H1 (cell line): ENCODE data around the gene PDE4D.

Experiments used
- CREB1 ChIP-seq: IDR thresholded peaks from 2 replicates; pipeline ENCODE4 v1.6.1; 2012; ENCODE audit warnings: inconsistent platforms
- CTCF ChIP-seq, 3 experiments: IDR thresholded peaks; 1 replicate in 2 of 3; 2 replicates in 1 of 3; pipeline versions ENCODE4 v1.5.1 to v1.6.1; 2011; ENCODE audit warnings: low read length in 3 of 3, mild to moderate bottlenecking in 3 of 3, inconsistent platforms in 2 of 3, low read depth in 1 of 3, moderate library complexity in 1 of 3; ENCODE audit not compliant: insufficient read depth in 1 of 3; ENCODE audit errors: control extremely low read depth in 1 of 3
- EZH2 ChIP-seq: fragments of 200-600 bp; sonication (generic); IDR thresholded peaks from 2 replicates; pipeline ENCODE4 v1.7.1; 2012; ENCODE audit warnings: low read depth, mild to moderate bottlenecking, moderate library complexity, low read length, inconsistent platforms; ENCODE audit not compliant: severe bottlenecking
- FOSL1 ChIP-seq: IDR thresholded peaks from 2 replicates; pipeline ENCODE4 v1.6.1; 2011; ENCODE audit warnings: mild to moderate bottlenecking, low read depth, low read length, moderate library complexity; ENCODE audit not compliant: insufficient read depth
- JUND ChIP-seq: IDR thresholded peaks from 2 replicates; pipeline ENCODE4 v1.6.1; 2011; ENCODE audit warnings: mild to moderate bottlenecking, improper control_type of control experiment, low read length
- KDM1A ChIP-seq: fragments of 200-600, 300-600 bp; sonication (generic); IDR thresholded peaks from 2 replicates; pipeline ENCODE4 v1.7.1; 2016; ENCODE audit warnings: mild to moderate bottlenecking, low read length, borderline replicate concordance
- PHF8 ChIP-seq: fragments of 200-600 bp; sonication (generic); conservative IDR thresholded peaks from 2 replicates; pipeline ENCODE4 v1.7.1; 2012; ENCODE audit warnings: low read depth, mild to moderate bottlenecking, inconsistent platforms, low read length, moderate library complexity
- RFX5 ChIP-seq: IDR thresholded peaks from 2 replicates; pipeline ENCODE4 v1.6.1; 2011; ENCODE audit warnings: low read depth, low read length, improper control_type of control experiment, borderline replicate concordance
- SP1 ChIP-seq: IDR thresholded peaks from 2 replicates; pipeline ENCODE4 v1.6.1; 2011; ENCODE audit warnings: low read depth, low read length
- SP4 ChIP-seq: IDR thresholded peaks from 2 replicates; pipeline ENCODE4 v1.6.1; 2012; ENCODE audit warnings: low read length, inconsistent platforms
- TCF12 ChIP-seq: IDR thresholded peaks from 2 replicates; pipeline ENCODE4 v1.6.1; 2011; ENCODE audit warnings: low read depth, mild to moderate bottlenecking, low read length
- TF ChIP-seq, protein P1 (sequence below): fragments of 300-600 bp; sonication (generic); IDR thresholded peaks from 2 replicates; pipeline ENCODE4 v1.7.1; 2012; ENCODE audit warnings: low read length, moderate library complexity, mild to moderate bottlenecking, inconsistent platforms; ENCODE audit not compliant: insufficient replicate concordance

GRCh38 chr5:59770953-59771352, 122.6 kb downstream of the PDE4D start:
- TF ChIP-seq FOSL1 (no peak), KDM1A (no peak), TCF12 (no peak), SP4 (no peak), RFX5 (no peak), EZH2 (no peak), CTCF (IDR thresholded peaks at IDR 0.05; ENCODE audit: control extremely low read depth in 1 of 3, insufficient read depth in 1 of 3, low read depth in 1 of 3, low read length in 3 of 3) (no peak), PHF8 (no peak), CREB1 (no peak), JUND (no peak), SP1 (no peak)
- TF ChIP-seq, protein P1, sequence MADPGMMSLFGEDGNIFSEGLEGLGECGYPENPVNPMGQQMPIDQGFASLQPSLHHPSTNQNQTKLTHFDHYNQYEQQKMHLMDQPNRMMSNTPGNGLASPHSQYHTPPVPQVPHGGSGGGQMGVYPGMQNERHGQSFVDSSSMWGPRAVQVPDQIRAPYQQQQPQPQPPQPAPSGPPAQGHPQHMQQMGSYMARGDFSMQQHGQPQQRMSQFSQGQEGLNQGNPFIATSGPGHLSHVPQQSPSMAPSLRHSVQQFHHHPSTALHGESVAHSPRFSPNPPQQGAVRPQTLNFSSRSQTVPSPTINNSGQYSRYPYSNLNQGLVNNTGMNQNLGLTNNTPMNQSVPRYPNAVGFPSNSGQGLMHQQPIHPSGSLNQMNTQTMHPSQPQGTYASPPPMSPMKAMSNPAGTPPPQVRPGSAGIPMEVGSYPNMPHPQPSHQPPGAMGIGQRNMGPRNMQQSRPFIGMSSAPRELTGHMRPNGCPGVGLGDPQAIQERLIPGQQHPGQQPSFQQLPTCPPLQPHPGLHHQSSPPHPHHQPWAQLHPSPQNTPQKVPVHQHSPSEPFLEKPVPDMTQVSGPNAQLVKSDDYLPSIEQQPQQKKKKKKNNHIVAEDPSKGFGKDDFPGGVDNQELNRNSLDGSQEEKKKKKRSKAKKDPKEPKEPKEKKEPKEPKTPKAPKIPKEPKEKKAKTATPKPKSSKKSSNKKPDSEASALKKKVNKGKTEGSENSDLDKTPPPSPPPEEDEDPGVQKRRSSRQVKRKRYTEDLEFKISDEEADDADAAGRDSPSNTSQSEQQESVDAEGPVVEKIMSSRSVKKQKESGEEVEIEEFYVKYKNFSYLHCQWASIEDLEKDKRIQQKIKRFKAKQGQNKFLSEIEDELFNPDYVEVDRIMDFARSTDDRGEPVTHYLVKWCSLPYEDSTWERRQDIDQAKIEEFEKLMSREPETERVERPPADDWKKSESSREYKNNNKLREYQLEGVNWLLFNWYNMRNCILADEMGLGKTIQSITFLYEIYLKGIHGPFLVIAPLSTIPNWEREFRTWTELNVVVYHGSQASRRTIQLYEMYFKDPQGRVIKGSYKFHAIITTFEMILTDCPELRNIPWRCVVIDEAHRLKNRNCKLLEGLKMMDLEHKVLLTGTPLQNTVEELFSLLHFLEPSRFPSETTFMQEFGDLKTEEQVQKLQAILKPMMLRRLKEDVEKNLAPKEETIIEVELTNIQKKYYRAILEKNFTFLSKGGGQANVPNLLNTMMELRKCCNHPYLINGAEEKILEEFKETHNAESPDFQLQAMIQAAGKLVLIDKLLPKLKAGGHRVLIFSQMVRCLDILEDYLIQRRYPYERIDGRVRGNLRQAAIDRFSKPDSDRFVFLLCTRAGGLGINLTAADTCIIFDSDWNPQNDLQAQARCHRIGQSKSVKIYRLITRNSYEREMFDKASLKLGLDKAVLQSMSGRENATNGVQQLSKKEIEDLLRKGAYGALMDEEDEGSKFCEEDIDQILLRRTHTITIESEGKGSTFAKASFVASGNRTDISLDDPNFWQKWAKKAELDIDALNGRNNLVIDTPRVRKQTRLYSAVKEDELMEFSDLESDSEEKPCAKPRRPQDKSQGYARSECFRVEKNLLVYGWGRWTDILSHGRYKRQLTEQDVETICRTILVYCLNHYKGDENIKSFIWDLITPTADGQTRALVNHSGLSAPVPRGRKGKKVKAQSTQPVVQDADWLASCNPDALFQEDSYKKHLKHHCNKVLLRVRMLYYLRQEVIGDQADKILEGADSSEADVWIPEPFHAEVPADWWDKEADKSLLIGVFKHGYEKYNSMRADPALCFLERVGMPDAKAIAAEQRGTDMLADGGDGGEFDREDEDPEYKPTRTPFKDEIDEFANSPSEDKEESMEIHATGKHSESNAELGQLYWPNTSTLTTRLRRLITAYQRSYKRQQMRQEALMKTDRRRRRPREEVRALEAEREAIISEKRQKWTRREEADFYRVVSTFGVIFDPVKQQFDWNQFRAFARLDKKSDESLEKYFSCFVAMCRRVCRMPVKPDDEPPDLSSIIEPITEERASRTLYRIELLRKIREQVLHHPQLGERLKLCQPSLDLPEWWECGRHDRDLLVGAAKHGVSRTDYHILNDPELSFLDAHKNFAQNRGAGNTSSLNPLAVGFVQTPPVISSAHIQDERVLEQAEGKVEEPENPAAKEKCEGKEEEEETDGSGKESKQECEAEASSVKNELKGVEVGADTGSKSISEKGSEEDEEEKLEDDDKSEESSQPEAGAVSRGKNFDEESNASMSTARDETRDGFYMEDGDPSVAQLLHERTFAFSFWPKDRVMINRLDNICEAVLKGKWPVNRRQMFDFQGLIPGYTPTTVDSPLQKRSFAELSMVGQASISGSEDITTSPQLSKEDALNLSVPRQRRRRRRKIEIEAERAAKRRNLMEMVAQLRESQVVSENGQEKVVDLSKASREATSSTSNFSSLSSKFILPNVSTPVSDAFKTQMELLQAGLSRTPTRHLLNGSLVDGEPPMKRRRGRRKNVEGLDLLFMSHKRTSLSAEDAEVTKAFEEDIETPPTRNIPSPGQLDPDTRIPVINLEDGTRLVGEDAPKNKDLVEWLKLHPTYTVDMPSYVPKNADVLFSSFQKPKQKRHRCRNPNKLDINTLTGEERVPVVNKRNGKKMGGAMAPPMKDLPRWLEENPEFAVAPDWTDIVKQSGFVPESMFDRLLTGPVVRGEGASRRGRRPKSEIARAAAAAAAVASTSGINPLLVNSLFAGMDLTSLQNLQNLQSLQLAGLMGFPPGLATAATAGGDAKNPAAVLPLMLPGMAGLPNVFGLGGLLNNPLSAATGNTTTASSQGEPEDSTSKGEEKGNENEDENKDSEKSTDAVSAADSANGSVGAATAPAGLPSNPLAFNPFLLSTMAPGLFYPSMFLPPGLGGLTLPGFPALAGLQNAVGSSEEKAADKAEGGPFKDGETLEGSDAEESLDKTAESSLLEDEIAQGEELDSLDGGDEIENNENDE = no peak
